Activated naive CD4-positive, alpha-beta T cell treated with anti-CD3 and anti-CD28 coated beads for 36 hours (primary cell): ENCODE measurements around the gene ACADVL. TPM values are rescaled to one million over a fixed set of nuclear protein-coding genes. Genes with fewer than 3 reads are reported as not detected.

Experiments
- CTCF ChIA-PET: fragments of 350-600 bp; sonication (Branson Sonifier 250); formaldehyde crosslinking; loops from one replicate; lab custom pipeline; 2021; ENCODE audit warnings: antibody characterized with exemption; lab: Charles Lee
- DNase-seq: peaks from one replicate; pipeline ENCODE4 v3.0.0-alpha.2; 2020
- H3K27ac Mint-ChIP-seq: one replicate; pipeline ENCODE4 v1.8.0; 2021; ENCODE audit warnings: mild to moderate bottlenecking, mixed read lengths
- H3K27me3 Mint-ChIP-seq: one replicate; pipeline ENCODE4 v1.8.0; 2021; ENCODE audit warnings: low read depth, mixed read lengths
- H3K36me3 Mint-ChIP-seq: one replicate; pipeline ENCODE4 v1.8.0; 2021; ENCODE audit warnings: low read depth, mixed read lengths
- H3K4me1 Mint-ChIP-seq: one replicate; pipeline ENCODE4 v1.8.0; 2021; ENCODE audit warnings: low read depth, mixed read lengths
- H3K4me3 Mint-ChIP-seq: one replicate; pipeline ENCODE4 v1.8.0; 2021; ENCODE audit warnings: mild to moderate bottlenecking, moderate library complexity, mixed read lengths
- H3K9me3 Mint-ChIP-seq: one replicate; pipeline ENCODE4 v1.8.0; 2021; ENCODE audit warnings: mixed read lengths
- intact Hi-C: fragments of 100-400 bp; cut with micrococcal nuclease; formaldehyde crosslinking; loops from one replicate; pipeline ENCODE4 v1.15.1; 2023
- microRNA-seq: library from miRNA; unstranded; fragments of <30 nt; microRNA quantifications from one replicate; pipeline ENCODE4 v1.2.0, GENCODE V29; 2022; ENCODE audit warnings: borderline microRNAs expressed, borderline replicate concordance
- total RNA-seq, 2 experiments: library from RNA; stranded (reverse); gene quantifications; one replicate each; pipeline ENCODE4 v1.2.3, GENCODE V29; 2021

The ACADVL gene
- total RNA-seq, 2 experiments from 2014 or later = 263 to 267 TPM

GRCh38 chr17:7260651-7261378 lies 41.1 kb downstream of the ACADVL start:
- Mint-ChIP-seq H3K4me3 (peak overlapping the region; percentile 45), H3K4me1 (peaks cover 25% of the 10 kb centered on the region), H3K27me3 (peaks cover 21% of the 10 kb centered on the region), H3K36me3 (peaks cover 18% of the 10 kb centered on the region), H3K27ac (no peak overlapping the region), H3K9me3 (no peaks in the 10 kb centered on the region)
- DNase-seq = no peak
- intact Hi-C loops = no loop called here
- CTCF ChIA-PET = no interaction called here

- Mint-ChIP-seq H3K4me3 (peak overlapping the region; percentile 56), H3K4me1 (peaks cover 25% of the 10 kb centered on the region), H3K27me3 (peaks cover 21% of the 10 kb centered on the region), H3K36me3 (peaks cover 13% of the 10 kb centered on the region), H3K27ac (no peak overlapping the region), H3K9me3 (no peaks in the 10 kb centered on the region)
- intact Hi-C loops = no loop called here
- CTCF ChIA-PET = no interaction called here
- DNase-seq = peak; percentile 27
Observed at GRCh38 chr17:7261379-7262191, 41.8 kb downstream of the ACADVL start.

- Mint-ChIP-seq H3K36me3 (peaks cover 8% of the 10 kb centered on the region), H3K4me1 (peaks cover 25% of the 10 kb centered on the region), H3K4me3 (peak within 1 kb of the TSS; percentile 56), H3K27ac (no peak within 1 kb of the TSS), H3K9me3 (no peaks in the 10 kb centered on the region), H3K27me3 (peaks cover 21% of the 10 kb centered on the region)
- DNase-seq = no peak
- intact Hi-C loops = no loop called here
- CTCF ChIA-PET = no interaction called here
Observed at GRCh38 chr17:7262192-7262934, 42.6 kb downstream of the ACADVL start, which contains the start of gene CLDN7. TSS of gene CLDN7 (minus strand) at chr17:7262478. CDS start at chr17:7262043, 435 bp downstream.

GRCh38 chr17:7262935-7263800 lies 43.4 kb downstream of the ACADVL start:
- intact Hi-C loops = no loop called here
- DNase-seq = peak; percentile 37
- Mint-ChIP-seq H3K27ac (no peak overlapping the region), H3K4me3 (peak overlapping the region; percentile 55), H3K4me1 (peaks cover 25% of the 10 kb centered on the region), H3K27me3 (peaks cover 21% of the 10 kb centered on the region), H3K9me3 (no peaks in the 10 kb centered on the region), H3K36me3 (peaks cover 6% of the 10 kb centered on the region)
- CTCF ChIA-PET = interaction anchor here (0.6 to 0.9 kb wide), 2 partner anchors 8 to 17 kb away, joined by 3 to 5 read pairs; no protein-coding TSS in a partner anchor

- DNase-seq = no peak
- H3K27me3 Mint-ChIP-seq = peaks cover 21% of the 10 kb centered on the region
- H3K4me3 Mint-ChIP-seq = no peak overlapping the region
- CTCF ChIA-PET = interaction anchor here (0.6 to 0.9 kb wide), 2 partner anchors 9 to 16 kb away, joined by 3 to 5 read pairs; no protein-coding TSS in a partner anchor
- peaks cover 6% of the 10 kb centered on the region for H3K36me3 Mint-ChIP-seq
- intact Hi-C loops = no loop called here
- peaks cover 25% of the 10 kb centered on the region for H3K4me1 Mint-ChIP-seq
- no peak overlapping the region for H3K27ac Mint-ChIP-seq
- no peaks in the 10 kb centered on the region for H3K9me3 Mint-ChIP-seq
Observed at GRCh38 chr17:7263801-7264078, 44.0 kb downstream of the ACADVL start.

GRCh38 chr17:7266784-7267183 lies 47.0 kb downstream of the ACADVL start:
- no peaks in the 10 kb centered on the region for H3K9me3 Mint-ChIP-seq
- no peak overlapping the region for H3K4me3 Mint-ChIP-seq
- no peak for DNase-seq
- peaks cover 19% of the 10 kb centered on the region for H3K4me1 Mint-ChIP-seq
- intact Hi-C loops = no loop called here
- CTCF ChIA-PET = interaction anchor here (0.7 to 2.1 kb wide), 5 partner anchors 14 to 50 kb away, joined by 3 to 9 read pairs (median 3); partner anchors contain the start of gene SLC2A4
- no peak overlapping the region for H3K27ac Mint-ChIP-seq
- H3K36me3 Mint-ChIP-seq = no peaks in the 10 kb centered on the region
- H3K27me3 Mint-ChIP-seq = peaks cover 20% of the 10 kb centered on the region

Small RNA genes within 50 kb of the gene (microRNA-seq; reads per million reads assigned to microRNA genes)
- 3,303 reads per million, percentile 92 among the genes with 10 or more reads in this experiment for gene MIR324

Other genes starting within 250 kb of the ACADVL start
- not detected for gene ALOX12, start 223.9 kb upstream of the ACADVL start, total RNA-seq
- 100 to 1,000 TPM; 120 to 130 TPM for gene RNASEK, start 207.3 kb upstream of the ACADVL start, total RNA-seq
- gene BCL6B, start 196.9 kb upstream of the ACADVL start, total RNA-seq = under 1 TPM; 0.62 to 0.74 TPM
- gene SLC16A13, start 183.9 kb upstream of the ACADVL start, total RNA-seq = 1 to 10 TPM; 4.1 to 5.3 TPM
- gene SLC16A11, start 175.8 kb upstream of the ACADVL start, total RNA-seq = under 1 TPM; 0.30 to 0.64 TPM
- not detected for gene CLEC10A, start 139.7 kb upstream of the ACADVL start, total RNA-seq
- not detected for gene ASGR2, start 105.1 kb upstream of the ACADVL start, total RNA-seq
- gene ASGR1, start 40.6 kb upstream of the ACADVL start, total RNA-seq = 1 to 10 TPM in 1 of 2 experiments, under 1 TPM in 1; 0.64 to 1.5 TPM
- 10 to 100 TPM; 13.6 to 13.8 TPM for gene DLG4, start 102 bp upstream of the ACADVL start, total RNA-seq
- gene DVL2, start 14.6 kb downstream of the ACADVL start, total RNA-seq = 10 to 100 TPM; 26.7 to 29.4 TPM
- 10 to 100 TPM in 1 of 2 experiments, 1 to 10 TPM in 1; 8.4 to 10.0 TPM for gene PHF23, start 19.5 kb downstream of the ACADVL start, total RNA-seq
- gene GABARAP, start 22.5 kb downstream of the ACADVL start, total RNA-seq = 100 to 1,000 TPM; 137 to 152 TPM
- 100 to 1,000 TPM; 147 to 152 TPM for gene CTDNEP1, start 31.8 kb downstream of the ACADVL start, total RNA-seq
- 10 to 100 TPM; 52.4 to 53.5 TPM for gene ELP5, start 32.3 kb downstream of the ACADVL start, total RNA-seq
- under 1 TPM in 1 of 2 experiments, not detected in 1; 0.40 TPM for gene CLDN7, start 42.5 kb downstream of the ACADVL start, total RNA-seq
- gene SLC2A4, start 61.8 kb downstream of the ACADVL start, total RNA-seq = under 1 TPM; 0.19 to 0.37 TPM
- under 1 TPM; 0.45 to 0.52 TPM for gene YBX2, start 74.7 kb downstream of the ACADVL start, total RNA-seq
- gene EIF5A, start 87.7 kb downstream of the ACADVL start, total RNA-seq = 100 to 1,000 TPM; 757 to 792 TPM
- gene GPS2, start 95.4 kb downstream of the ACADVL start, total RNA-seq = 10 to 100 TPM; 28.2 to 32.2 TPM
- 10 to 100 TPM; 21.9 to 22.5 TPM for gene NEURL4, start 109.4 kb downstream of the ACADVL start, total RNA-seq
- gene ACAP1, start 116.6 kb downstream of the ACADVL start, total RNA-seq = 100 to 1,000 TPM; 309 to 320 TPM
- under 1 TPM; 0.41 to 0.47 TPM for gene KCTD11, start 132.2 kb downstream of the ACADVL start, total RNA-seq
- gene TMEM95, start 135.2 kb downstream of the ACADVL start, total RNA-seq = not detected
- 1 to 10 TPM; 4.0 to 4.8 TPM for gene TNK1, start 161.2 kb downstream of the ACADVL start, total RNA-seq
- gene PLSCR3, start 174.6 kb downstream of the ACADVL start, total RNA-seq = 10 to 100 TPM; 58.6 to 59.4 TPM
- gene TMEM256, start 184.2 kb downstream of the ACADVL start, total RNA-seq = 10 to 100 TPM; 65.6 to 66.3 TPM
- 1 to 10 TPM; 7.7 to 8.9 TPM for gene NLGN2, start 187.9 kb downstream of the ACADVL start, total RNA-seq
- not detected for gene SPEM1, start 200.4 kb downstream of the ACADVL start, total RNA-seq
- gene SPEM2, start 205.7 kb downstream of the ACADVL start, total RNA-seq = not detected
- gene SPEM3, start 208.9 kb downstream of the ACADVL start, total RNA-seq = not detected
- 1 to 10 TPM; 3.3 to 3.5 TPM for gene TMEM102, start 215.5 kb downstream of the ACADVL start, total RNA-seq
- 1 to 10 TPM; 1.3 to 1.6 TPM for gene FGF11, start 219.6 kb downstream of the ACADVL start, total RNA-seq
- gene CHRNB1, start 225.1 kb downstream of the ACADVL start, total RNA-seq = 1 to 10 TPM; 5.1 to 5.9 TPM